Stimulated activated CD4-positive, alpha-beta T cell treated with anti-CD3 and anti-CD28 coated beads, Interleukin-15, amount 100 ng/mL, for 48 hours (primary cell): Measurements from ENCODE around the gene TNRC6A.
"Not testable (repeated sequence)": the region's sequence is repeated elsewhere in the genome, so short reads cannot be mapped to it uniquely, and the experiment has no call there.

ENCODE experiments used
- DNase-seq, 2 donors: peaks; one replicate each; pipeline ENCODE4 v3.0.0-alpha.2; 2020; ENCODE audit warnings: low read depth in 2 of 2

Gene TNRC6A

GRCh38 chr16:24815021-24815420 is 85.6 kb downstream of the TNRC6A start:
- no peak for DNase-seq

- DNase-seq, result no peak
Measured at GRCh38 chr16:24816688-24817087, 87.2 kb downstream of the TNRC6A start.

DNA sequence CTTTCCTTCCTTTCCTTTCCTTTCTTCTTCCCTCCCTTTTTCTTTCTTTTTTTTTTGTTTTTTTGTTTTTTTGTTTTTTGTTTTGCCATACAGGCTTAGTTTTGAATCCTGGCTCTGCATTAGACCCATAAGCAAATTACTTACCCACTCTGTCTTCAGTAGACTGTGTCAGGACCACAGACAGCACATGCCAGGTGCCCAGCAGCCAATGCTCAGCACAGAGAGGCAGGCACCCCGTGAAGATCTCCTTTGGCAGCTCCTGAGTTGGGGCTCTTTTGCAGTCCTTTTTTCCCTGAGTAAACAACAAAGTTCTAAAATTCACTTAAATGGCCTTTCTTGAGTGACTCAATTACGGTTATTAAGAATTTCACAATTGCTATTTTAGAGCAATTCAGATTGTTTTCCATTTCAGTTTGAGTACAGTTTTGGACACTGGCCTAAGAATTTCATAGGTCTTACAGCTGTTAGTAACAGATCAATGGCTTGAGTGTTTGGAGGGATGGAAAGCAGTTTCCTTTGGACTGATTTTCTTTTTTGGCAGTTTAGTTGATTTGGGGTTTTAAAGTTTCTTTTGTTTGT is 90.1 kb downstream of the TNRC6A start:
- no peak for DNase-seq

GRCh38 chr16:24820522-24820921 is 91.1 kb downstream of the TNRC6A start:
- no peak for DNase-seq

DNA sequence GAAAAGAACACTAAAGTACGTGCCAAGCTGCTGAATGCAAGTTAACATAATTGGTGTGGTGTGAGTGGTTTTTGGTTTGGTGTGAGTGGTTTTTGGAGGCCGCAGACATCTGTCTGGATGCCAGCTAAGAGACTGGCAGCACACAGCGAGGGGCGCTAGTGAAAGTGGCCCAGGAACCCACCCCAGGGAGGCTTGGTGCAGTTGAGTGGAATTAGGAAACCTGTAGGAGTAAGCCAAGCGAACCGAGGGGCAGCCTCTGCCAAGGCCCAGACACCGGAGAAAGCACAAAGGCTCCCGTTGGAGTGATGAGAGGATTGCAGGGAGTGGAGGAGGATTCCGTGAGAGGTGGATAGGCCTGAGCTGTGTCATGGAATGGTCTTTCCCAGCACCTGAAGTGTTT is 91.7 kb downstream of the TNRC6A start:
- DNase-seq, result no peak

DNA sequence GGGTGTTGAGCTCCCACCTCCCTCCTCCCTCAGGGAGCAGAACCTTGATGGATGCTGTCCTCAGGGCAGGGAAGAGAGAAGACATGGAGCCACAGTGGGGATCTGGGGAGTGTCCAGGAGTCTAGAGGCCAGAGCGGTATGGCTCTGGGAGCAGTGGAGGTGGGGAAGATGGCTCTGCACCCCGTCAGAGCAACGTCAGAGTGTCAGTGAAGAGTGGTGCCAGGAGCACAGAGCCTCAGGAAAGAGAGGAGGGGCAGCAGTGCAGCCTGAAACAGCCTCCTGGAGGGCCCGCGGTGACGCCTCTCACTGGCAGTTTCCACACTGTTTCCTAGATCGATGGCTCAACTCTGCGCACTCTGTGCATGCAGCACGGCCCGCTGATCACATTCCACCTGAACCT is 93.1 kb downstream of the TNRC6A start:
- no peak for DNase-seq

GRCh38 chr16:24822974-24823373 is 93.5 kb downstream of the TNRC6A start:
- no peak for DNase-seq

- DNase-seq, result no peak
Measured at GRCh38 chr16:24825696-24826095, 96.2 kb downstream of the TNRC6A start.

DNA sequence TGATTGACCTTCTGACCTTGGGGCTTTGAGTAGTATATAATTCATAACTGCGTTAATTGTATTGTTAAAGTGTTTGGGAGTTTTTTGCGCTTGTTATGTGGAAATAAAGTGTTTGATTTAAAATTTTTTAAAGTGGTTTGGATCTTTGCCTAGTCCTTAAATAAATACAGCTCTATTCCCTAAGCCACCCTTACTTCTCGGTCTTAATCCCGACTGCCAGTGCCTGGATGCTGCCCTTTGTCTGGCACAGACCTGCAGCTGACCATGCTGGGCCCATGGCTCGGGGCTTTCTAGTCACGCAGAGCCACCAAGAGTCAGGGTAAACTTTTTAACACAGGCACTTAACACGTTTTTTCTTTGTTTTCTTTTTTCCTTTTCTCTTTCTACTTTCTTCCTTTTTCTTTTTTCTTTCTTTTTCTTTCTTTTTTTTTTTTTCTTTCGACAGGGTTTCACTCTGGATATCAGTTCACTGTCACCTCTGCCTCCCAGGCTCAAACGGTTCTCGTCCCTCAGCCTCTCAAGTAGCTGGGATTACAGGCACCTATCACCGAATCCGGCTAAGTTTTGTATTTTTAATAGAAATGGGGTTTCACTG is 96.7 kb downstream of the TNRC6A start:
- no peak for DNase-seq

- no peak for DNase-seq
Measured at GRCh38 chr16:24826817-24827566, 97.5 kb downstream of the TNRC6A start.

GRCh38 chr16:24829153-24829552 is 99.7 kb downstream of the TNRC6A start:
- DNase-seq, result no peak

DNA sequence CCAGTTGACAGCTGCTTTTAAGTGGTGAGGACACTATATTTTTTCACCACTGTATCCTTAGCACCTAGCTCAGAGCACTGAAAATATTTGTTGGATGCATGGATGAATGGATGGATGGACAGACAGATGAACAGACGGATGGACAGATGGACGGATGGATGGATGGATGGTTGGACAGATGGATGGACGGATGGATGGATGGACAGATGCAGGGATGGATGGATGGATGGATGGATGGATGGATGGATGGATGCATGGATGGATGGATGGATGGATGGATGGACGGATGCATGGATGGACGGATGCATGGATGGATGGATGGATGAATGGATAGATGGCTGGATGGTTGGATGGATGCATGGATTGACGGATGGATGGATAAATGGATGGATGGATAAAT is 103.9 kb downstream of the TNRC6A start:
- no peak for DNase-seq

GRCh38 chr16:24834459-24835335 is 105.2 kb downstream of the TNRC6A start:
- no peak for DNase-seq

GRCh38 chr16:24836836-24837235 is 107.4 kb downstream of the TNRC6A start:
- no peak for DNase-seq

DNA sequence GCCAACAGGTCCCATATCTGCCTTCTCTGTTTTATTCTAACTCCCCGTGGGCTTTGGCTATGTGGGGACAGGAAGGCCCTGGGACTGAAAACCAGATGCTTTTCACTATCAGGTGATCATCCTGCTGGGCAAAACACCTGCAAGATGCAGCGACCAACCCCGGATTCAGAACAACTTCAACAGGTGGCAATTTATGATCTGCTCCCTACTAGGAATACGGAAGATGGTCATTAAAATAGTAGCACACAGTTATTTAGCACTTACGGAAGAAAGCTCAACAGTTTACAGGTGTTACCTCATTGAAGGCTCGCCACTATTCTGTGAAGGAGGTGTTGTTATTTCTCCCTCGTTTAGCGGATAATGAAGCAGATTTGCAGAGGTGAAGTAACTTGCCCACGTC is 108.5 kb downstream of the TNRC6A start:
- no peak for DNase-seq

- DNase-seq, result no peak
Measured at GRCh38 chr16:24838554-24839266, 109.3 kb downstream of the TNRC6A start.

DNA sequence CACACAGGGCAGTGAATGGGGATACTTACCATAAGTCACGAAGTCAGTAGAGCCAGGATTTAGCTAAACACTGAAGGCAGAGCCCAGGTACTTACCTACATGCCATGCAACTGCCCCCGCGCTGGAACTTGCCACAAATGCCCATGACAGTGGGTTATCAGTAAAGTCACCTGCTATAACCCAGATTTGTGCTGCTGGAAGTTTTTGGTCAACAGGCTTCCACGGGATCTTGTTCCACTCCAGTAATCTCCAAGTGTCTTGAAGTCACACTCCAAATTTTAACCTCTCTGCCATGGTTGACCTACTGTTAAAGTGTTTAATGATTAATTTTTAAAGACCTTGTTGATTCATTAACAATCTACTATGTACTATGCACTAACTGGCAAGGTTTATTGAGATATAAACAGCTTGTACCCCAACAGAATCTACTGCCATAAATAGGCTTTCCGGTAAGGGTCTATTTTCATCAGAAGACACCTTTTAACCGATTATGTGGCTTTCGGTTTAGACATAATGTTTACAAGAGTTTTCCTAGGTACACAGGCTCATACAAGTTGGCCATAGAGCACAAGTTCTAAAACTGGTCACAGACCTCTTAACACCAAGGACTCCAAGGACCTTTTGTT is 110.0 kb downstream of the TNRC6A start:
- no peak for DNase-seq

GRCh38 chr16:24841291-24841690 is 111.8 kb downstream of the TNRC6A start:
- no peak for DNase-seq

DNA sequence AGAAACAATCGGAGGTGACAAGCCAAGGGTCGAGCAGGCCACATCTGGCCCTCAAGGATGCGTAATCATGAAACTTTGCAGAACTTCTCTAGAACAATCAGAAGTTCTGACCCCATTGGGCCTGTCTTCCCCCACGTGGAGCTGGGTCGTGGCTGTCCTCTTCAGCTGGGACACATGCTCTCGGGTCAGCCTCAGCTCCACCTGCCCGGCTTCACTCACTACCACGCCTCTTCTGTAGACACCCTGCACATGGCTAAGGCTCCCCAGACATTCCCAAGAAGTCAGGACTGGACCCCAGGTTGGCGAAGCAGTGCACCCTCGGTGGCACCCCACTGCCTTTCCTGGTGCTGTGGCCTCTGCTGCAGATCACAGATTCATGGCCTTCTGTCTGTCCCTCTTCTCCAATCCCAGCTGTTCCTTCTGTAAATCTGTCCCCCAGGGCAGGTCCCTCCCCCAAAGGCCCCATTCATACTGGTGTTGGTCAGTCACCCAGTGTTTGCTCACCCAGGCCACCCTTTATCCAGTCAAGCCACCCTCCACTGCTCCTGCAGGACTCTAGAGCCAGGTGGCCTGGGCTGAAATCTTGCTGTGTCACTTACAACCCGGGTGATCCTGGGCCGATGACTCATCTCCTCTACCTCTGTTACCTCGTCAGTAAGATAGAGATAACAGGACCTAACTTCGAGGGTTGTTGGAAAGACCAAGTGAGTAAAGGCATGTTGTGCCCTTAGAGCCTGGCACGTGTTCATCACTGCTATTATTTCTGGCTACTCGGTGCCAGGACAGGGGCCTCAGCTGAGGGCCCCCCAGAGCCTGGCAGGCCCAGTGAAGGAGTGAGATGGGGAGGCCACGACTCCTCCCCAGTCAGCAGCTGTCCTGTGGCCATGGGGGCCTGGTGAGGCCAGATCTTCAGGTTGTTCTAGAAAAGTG is 114.9 kb downstream of the TNRC6A start:
- no peak for DNase-seq

- not testable (repeated sequence) for DNase-seq
Measured at GRCh38 chr16:24845031-24845365, 115.5 kb downstream of the TNRC6A start.
